Thymus (tissue), 11 donors: Measurements from ENCODE around the gene PARP8. TPM values are rescaled to one million over a fixed set of nuclear protein-coding genes. Genes with fewer than 3 reads are reported as not detected.

Source experiments
- DNase-seq, 9 donors: peaks; one replicate each; pipeline ENCODE4 v3.0.0-alpha.2; 2013; ENCODE audit warnings: low spot score in 9 of 9, low read depth in 6 of 9, missing footprints in 1 of 9
- H3K27ac ChIP-seq, 2 donors: one replicate each; pipeline ENCODE4 v1.5.1; 2013; ENCODE audit warnings: control low read depth in 1 of 2, low read depth in 1 of 2, low read length in 1 of 2, mild to moderate bottlenecking in 1 of 2, moderate library complexity in 1 of 2
- H3K27me3 ChIP-seq, 2 donors: one replicate each; pipeline ENCODE4 v1.5.1; 2013; ENCODE audit warnings: low read length in 1 of 2; ENCODE audit not compliant: control insufficient read depth in 2 of 2, insufficient read depth in 1 of 2
- H3K36me3 ChIP-seq, 2 donors: one replicate each; pipeline ENCODE4 v1.5.1; 2013; ENCODE audit warnings: low read length in 1 of 2, mild to moderate bottlenecking in 1 of 2, moderate library complexity in 1 of 2; ENCODE audit not compliant: control insufficient read depth in 2 of 2, insufficient read depth in 2 of 2
- H3K4me1 ChIP-seq, 2 donors: one replicate each; pipeline ENCODE4 v1.5.1; 2013; ENCODE audit warnings: low read length in 2 of 2; ENCODE audit not compliant: control insufficient read depth in 2 of 2, insufficient read depth in 2 of 2
- H3K4me3 ChIP-seq, 2 donors: one replicate each; pipeline ENCODE4 v1.5.1; 2013; ENCODE audit warnings: low read length in 2 of 2, control low read depth in 1 of 2, mild to moderate bottlenecking in 1 of 2
- H3K9me3 ChIP-seq, 2 donors: one replicate each; pipeline ENCODE4 v1.5.1; 2013; ENCODE audit warnings: low read length in 1 of 2, mild to moderate bottlenecking in 1 of 2; ENCODE audit not compliant: control insufficient read depth in 2 of 2, insufficient read depth in 1 of 2
- WGBS: extraction: QIAGEN DNeasy Blood & Tissue Kit; methylation state at CpG from one replicate; pipeline ENCODE4 v1.1.7; 2013; 5-methylcytosine and 5-hydroxymethylcytosine counted together
- polyA plus RNA-seq: library from polyadenylated mRNA; stranded (reverse); fragments of 200-250 nt; gene quantifications from one replicate; pipeline ENCODE4 v1.2.3, GENCODE V29; 2013
- total RNA-seq: library from RNA; stranded (reverse); fragments of 120-200 nt; gene quantifications from one replicate; pipeline ENCODE4 v1.2.4, GENCODE V29; 2013
- donor health status: healthy.

The PARP8 gene
- total and polyA plus RNA-seq, 2 donors: 18.7 to 29.0 TPM

DNA sequence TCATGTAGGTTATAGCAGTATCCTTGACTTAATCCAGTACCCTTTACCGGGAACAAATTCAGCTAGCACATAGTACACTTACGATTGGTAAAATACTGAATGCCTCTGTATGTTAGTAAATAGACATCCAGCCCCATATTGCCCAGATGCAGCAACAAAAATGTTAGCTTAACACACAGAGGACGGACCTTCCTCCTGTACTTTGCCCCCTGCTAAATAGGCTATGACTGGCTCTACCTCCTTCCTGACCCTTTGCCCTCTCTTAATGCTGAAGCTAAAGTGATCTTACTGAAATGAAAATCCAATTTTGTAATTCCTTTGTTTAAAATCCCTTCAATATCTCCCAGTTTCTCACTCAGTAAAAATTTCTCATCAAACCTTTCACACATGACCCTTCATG is 183.1 kb downstream of the PARP8 start:
- H3K27ac ChIP-seq: no peak overlapping the region
- H3K4me3 ChIP-seq: no peak overlapping the region
- no peaks in the 10 kb centered on the region for H3K36me3 ChIP-seq
- 97% methylated on average over 3 of the region's 3 CpGs for WGBS
- no peaks in the 10 kb centered on the region for H3K9me3 ChIP-seq
- no peaks in the 10 kb centered on the region for H3K4me1 ChIP-seq
- DNase-seq: no peak
- H3K27me3 ChIP-seq: no peaks in the 10 kb centered on the region

DNA sequence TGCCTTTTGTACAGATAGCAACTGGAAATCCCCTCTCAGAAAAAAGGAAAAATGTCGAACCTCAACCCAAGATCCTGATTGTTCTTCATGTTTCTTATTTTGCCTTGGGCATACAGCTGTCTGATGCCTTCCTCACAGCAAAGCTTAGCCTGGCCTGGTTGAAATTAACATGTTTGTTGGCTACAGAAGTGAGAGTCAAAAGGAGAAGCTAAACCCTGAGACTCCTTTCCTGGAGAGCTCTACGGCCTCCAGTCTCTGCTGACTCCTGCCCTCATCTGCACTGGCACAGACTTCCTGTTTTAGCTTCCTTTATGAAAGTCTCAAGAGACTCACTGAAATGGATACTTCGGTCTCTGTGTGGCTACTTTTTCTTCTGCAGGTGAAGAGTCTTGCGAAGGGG is 186.7 kb downstream of the PARP8 start:
- 62% methylated on average over 4 of the region's 4 CpGs for WGBS
- peak in 2 of 9 donors; percentile 7 to 34 for DNase-seq
- Histone ChIP-seq H3K36me3 (no peaks in the 10 kb centered on the region), H3K4me1 (no peaks in the 10 kb centered on the region), H3K27me3 (no peaks in the 10 kb centered on the region), H3K9me3 (no peaks in the 10 kb centered on the region), H3K27ac (no peak overlapping the region), H3K4me3 (no peak overlapping the region)

DNA sequence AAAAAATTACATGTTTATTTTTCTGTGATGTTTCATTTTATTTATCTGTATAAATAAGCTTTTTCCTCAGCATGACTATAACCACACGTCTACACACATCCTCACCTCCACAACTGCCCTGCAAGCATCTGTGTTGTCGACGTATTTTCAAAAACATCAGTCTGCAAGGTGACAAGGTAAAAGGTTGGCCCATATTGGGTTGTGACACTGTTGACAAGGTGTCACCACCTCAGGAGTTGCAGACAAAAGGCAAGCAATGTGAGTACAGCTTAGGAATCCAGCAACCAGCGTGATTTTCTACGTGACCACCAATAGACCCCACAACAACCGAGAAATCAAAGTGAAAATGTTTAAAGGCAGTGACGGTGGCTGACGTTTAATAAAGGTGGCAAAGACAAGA is 187.6 kb downstream of the PARP8 start:
- Histone ChIP-seq H3K4me1 (no peaks in the 10 kb centered on the region), H3K9me3 (no peaks in the 10 kb centered on the region), H3K27ac (no peak overlapping the region), H3K36me3 (no peaks in the 10 kb centered on the region), H3K4me3 (no peak overlapping the region), H3K27me3 (no peaks in the 10 kb centered on the region)
- DNase-seq: no peak
- 94% methylated on average over 8 of the region's 8 CpGs for WGBS

DNA sequence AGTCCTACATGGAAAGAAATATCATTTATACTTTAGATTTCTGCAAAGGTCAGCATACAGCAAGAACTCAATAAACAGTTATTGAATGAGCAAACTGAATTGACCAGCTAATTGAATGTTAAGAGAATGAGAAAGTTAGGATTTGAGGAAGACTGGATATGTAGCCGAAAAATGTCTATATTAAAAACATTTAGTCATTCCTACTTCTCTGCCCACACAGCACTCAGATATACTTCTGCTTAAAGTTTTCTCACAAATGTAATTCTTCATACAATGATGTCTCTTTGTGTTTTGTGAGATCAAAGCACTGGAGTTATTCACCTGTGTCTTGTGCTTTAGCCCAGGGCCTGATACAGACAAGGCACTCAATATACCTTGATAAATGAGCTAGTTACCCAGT is 188.6 kb downstream of the PARP8 start:
- Histone ChIP-seq H3K27ac (no peak overlapping the region), H3K4me1 (no peaks in the 10 kb centered on the region), H3K27me3 (no peaks in the 10 kb centered on the region), H3K4me3 (no peak overlapping the region), H3K9me3 (no peaks in the 10 kb centered on the region), H3K36me3 (no peaks in the 10 kb centered on the region)
- 99% methylated on average over 1 of the region's 1 CpG for WGBS
- DNase-seq: no peak

DNA sequence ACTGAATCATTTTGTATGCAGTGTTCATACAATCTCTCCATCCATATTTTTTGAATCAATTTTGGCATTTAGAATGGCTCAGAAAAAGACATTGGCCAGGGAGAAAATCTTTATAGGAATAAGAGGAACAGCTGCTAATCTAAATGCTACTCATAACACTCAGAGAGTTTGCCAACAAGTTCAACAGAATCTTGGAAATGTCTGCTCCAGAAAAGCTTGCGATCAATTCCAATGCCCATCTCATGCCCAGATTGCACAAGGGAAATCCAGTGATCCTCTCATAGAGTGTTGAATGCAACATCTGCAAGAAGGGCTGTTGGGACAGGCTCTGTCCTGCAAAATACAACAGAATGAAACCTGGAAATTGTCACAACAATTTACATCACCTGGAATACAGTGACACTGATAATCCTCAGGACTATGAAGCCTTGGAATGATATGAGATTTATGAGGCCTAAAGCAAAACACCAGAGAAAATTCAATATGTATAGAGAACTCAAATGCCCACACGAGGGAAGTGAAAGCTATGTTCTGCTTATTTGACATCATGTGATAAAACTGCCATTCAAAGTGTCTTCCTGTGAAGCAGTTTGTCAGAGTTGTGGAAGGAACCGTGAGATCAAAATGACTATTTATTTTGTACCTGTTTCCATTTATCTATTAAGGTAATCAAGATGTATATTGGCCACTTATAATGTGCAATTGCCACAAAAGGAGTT is 190.1 kb downstream of the PARP8 start:
- peak in 1 of 9 donors; percentile 28 for DNase-seq
- H3K27ac ChIP-seq: no peak overlapping the region
- no peak overlapping the region for H3K4me3 ChIP-seq
- 42% methylated on average over 3 of the region's 3 CpGs for WGBS
- no peaks in the 10 kb centered on the region for H3K9me3 ChIP-seq
- no peaks in the 10 kb centered on the region for H3K36me3 ChIP-seq
- no peaks in the 10 kb centered on the region for H3K27me3 ChIP-seq
- no peaks in the 10 kb centered on the region for H3K4me1 ChIP-seq

DNA sequence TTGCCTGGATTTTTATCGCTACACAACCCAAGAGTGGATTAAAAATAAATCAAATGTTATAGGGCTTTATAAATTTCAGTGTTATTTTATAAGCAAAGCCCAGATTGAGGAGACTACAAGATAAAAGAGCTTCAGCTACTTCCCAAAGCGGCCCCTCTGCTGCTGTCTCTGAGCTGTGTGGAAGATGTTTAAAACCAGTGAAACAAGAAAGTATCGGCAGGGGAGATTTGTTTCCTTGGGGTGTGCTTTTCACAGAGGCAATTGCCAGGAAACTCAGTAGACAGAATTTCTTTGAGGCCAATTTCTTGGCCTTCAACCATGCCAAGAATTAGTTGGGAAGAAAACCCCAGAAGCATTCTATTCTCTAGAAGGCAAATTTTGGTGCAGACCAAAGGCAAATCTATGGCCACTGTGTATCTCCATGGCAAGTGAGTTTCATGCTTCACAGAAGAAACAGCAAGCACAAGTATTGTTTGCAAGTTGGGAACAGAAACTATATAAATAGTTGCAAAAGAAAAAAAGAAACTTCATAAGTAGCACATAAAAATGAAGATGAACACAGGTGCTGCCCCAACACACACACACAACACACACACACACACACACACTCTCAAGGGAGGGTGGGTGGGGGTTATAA is 197.2 kb downstream of the PARP8 start:
- 86% methylated on average over 3 of the region's 3 CpGs for WGBS
- DNase-seq: no peak
- H3K4me3 ChIP-seq: no peak overlapping the region
- no peaks in the 10 kb centered on the region for H3K36me3 ChIP-seq
- H3K9me3 ChIP-seq: no peaks in the 10 kb centered on the region
- H3K27ac ChIP-seq: no peak overlapping the region
- H3K4me1 ChIP-seq: no peaks in the 10 kb centered on the region
- no peaks in the 10 kb centered on the region for H3K27me3 ChIP-seq

DNA sequence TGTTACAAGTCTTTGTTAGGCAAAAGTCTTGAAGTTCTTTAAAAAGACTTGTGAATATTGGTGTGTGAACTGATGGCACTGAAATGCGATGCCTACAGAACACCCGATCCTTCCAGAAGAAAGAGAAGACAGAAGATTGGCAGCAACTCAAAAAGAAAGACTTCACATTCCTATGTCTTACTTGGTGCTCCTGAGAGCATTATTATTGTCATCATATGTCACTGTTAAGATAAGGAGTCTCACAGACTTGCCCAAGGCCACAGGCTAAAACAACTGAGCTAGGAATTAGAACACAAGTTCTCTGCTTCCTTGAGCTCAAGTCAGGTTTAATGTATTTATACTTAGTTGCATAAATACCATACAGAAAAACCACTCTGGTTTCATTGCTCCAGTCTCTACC is 198.0 kb downstream of the PARP8 start:
- H3K4me3 ChIP-seq: no peak overlapping the region
- no peak for DNase-seq

DNA sequence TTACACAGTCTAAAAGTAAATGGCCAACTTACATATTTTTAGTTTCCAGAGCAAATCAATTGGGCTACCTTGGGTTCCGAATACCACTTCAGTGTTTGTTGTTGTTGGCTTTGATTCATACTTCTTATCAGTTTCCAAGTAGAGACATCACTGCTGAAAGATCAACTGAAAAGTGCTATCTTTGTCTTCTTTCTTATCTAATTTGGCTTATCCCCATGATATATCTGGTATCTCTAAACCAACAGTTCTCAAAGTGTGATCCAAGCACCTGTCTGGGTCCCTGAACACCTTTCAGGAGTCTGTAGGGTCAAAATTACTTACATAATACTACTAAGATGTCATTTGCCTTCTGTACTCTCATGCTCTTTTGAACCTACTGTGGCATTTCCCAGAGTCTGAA is 200.0 kb downstream of the PARP8 start:
- 90% methylated on average over 1 of the region's 1 CpG for WGBS
- H3K4me3 ChIP-seq: no peak overlapping the region
- no peaks in the 10 kb centered on the region for H3K36me3 ChIP-seq
- no peaks in the 10 kb centered on the region for H3K27me3 ChIP-seq
- no peaks in the 10 kb centered on the region for H3K9me3 ChIP-seq
- no peaks in the 10 kb centered on the region for H3K4me1 ChIP-seq
- H3K27ac ChIP-seq: no peak overlapping the region
- no peak for DNase-seq

More for the DNA sequence above, 198.0 kb downstream of the PARP8 start:
- WGBS: 82% methylated on average over 2 of the region's 2 CpGs
- Histone ChIP-seq H3K36me3 (no peaks in the 10 kb centered on the region), H3K9me3 (no peaks in the 10 kb centered on the region), H3K4me1 (no peaks in the 10 kb centered on the region), H3K27ac (no peak overlapping the region), H3K27me3 (no peaks in the 10 kb centered on the region)

DNA sequence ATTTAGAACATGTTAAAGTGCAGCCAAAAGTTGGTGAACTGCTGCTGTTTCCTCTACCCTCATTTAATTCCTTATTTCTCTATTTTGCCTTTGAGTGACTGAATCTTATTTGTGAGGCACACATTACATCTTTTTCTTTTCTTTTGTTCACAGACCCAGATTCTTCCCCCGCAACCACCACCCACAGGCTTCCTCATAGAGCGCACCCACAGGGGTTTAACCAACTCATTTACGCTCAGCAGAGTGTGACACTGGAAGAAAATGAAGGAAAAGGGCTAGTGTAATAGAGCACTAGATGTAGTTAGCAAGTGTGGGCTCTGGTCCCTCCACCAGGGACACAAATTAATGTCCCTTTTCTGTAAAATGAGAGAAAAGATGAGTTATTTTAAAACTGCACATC is 200.7 kb downstream of the PARP8 start:
- whole genome bisulfite sequencing: 91% methylated on average over 3 of the region's 3 CpGs
- H3K4me1 ChIP-seq: no peaks in the 10 kb centered on the region
- no peaks in the 10 kb centered on the region for H3K27me3 ChIP-seq
- H3K4me3 ChIP-seq: no peak overlapping the region
- no peak overlapping the region for H3K27ac ChIP-seq
- H3K36me3 ChIP-seq: no peaks in the 10 kb centered on the region
- no peaks in the 10 kb centered on the region for H3K9me3 ChIP-seq
- no peak for DNase-seq
